NCI-H2107 treated with DMSO at 0.1 percent for 48 hours (cell line): ENCODE measurements around the gene HKDC1.
A peak's percentile ranks its signal among the peaks of the same experiment; 100 is the strongest.
"Not testable (repeated sequence)": the region's sequence is repeated elsewhere in the genome, so short reads cannot be mapped to it uniquely, and the experiment has no call there.

Source experiments
- DNase-seq: peaks from one replicate; lab custom pipeline; 2025; ENCODE audit not compliant: unreplicated experiment; lab: John Stamatoyannopoulos, UW

Gene HKDC1

DNA sequence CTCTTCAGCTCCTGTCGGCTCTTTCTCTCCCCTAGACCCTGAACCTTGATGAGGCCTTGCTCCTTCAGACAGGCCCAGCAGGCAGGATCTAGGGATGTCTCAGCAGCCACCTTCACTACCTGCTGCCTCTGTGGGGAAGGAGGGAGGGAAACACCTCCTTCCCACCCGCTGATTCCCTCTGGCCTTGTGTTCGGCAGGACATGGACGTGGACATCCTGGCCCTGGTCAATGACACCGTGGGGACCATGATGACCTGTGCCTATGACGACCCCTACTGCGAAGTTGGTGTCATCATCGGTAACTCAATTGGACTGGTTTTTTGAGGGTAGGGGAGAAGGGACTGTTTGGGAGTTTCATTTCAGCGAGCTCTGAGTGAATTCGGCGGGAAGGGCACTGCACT, 20.3 kb downstream of the HKDC1 start:
- no peak for DNase-seq

DNA sequence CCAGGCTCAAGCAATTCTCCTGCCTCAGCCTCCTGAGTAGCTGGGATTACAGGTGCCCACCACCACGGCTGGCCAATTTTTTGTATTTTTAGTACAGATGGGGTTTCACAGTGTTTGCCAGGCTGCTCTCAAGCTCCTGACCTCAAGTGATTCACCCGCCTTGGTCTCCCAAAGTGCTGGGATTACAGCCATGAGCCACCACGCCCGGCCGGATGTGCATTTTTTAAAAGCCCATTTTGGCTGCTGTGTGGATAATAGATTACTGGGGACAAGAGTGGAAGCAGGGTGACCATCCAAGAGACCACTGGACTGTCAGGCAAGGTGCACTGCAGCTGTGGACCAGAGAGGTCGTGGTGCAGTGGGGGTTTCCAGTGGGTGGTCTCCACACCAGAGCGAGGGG, 21.4 kb downstream of the HKDC1 start:
- no peak for DNase-seq

DNA sequence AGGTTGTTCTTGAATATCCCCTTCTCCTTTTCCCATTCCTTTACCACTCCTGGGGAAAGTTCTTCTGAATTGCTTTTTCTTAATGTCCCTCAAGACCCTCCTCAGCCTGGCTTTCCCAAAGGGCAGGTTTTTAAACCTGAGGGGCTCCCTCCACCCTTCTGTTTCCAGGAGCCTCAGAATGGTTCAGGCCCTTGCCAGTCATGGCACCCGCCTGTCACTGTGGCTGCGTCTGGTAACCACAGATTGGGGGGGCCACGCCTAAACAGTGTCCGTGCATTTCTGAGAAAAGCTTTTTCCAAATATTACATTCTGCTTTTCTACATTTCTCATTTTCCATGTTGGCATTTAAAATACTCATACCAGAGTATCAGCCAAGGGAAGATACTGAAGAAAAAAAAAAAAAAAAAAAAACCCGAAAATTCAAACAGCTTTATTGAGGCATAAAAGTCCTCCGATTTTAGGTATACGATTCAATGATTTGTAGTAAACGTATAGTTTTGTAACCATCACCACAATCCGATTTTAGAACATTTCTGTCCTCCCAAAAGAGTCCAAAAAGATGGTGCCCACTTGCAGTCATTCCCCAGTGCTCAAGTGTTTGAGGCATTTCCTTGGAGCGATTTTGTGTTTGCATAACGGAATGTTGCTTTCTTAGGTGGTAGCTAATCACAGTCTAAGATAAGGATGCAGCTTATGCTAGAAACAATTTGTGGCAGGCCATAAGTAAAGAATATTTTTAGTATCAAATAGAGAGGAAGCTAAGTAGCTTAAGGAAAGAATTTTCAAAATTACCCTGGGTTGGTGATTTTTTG, 22.1 kb downstream of the HKDC1 start:
- DNase-seq = no peak

DNA sequence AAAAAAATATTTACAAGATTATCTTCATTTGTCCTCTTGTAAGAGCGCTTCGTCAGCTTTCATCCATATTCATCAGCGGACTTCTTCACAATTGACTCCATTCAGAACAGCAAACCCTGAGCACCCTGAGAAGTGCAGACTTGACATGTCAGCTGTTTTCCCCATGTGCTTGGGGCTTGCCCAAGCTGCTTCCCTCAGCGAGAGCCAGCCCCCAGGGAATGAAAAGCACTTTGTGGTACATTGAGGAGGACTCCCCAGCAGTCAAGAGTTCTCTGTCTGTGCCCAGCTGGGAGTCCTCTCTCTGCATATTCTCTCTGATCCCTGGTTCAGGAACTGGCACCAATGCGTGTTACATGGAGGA, 22.7 kb downstream of the HKDC1 start:
- DNase-seq = peak; percentile 73

- no peak for DNase-seq
These were observed 23.7 kb downstream of the HKDC1 start for GRCh38 chr10:69243817-69244216.

DNA sequence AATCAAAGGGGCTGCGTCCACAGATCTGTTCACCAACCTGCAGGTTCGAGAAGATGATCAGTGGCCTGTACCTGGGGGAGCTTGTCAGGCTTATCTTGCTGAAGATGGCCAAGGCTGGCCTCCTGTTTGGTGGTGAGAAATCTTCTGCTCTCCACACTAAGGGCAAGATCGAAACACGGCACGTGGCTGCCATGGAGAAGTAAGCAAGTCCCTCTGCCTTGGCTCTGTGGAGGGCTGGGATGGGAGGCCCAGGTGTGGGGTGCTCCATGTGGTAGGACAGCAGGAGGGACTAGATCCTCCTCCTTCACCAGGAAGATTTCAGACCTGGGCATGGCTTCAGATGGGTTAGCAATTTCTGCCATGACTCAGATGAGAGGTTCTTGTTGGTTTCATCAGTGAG, 25.9 kb downstream of the HKDC1 start:
- DNase-seq = no peak

GRCh38 chr10:69246581-69247312, 26.6 kb downstream of the HKDC1 start:
- DNase-seq = no peak

DNA sequence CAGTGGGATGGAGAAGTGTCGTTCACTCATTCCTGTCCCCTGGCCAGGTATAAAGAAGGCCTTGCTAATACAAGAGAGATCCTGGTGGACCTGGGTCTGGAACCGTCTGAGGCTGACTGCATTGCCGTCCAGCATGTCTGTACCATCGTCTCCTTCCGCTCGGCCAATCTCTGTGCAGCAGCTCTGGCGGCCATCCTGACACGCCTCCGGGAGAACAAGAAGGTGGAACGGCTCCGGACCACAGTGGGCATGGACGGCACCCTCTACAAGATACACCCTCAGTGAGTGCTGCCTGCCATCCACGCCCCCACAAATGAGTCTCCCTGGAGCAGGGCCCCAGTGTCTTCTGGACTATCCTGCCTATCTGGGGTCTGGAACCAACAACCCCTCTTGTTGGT, 27.2 kb downstream of the HKDC1 start:
- DNase-seq = no peak

- DNase-seq = no peak
These were observed 28.1 kb downstream of the HKDC1 start for GRCh38 chr10:69248117-69248730.

- no peak for DNase-seq
These were observed 29.9 kb downstream of the HKDC1 start for GRCh38 chr10:69250041-69250440.

DNA sequence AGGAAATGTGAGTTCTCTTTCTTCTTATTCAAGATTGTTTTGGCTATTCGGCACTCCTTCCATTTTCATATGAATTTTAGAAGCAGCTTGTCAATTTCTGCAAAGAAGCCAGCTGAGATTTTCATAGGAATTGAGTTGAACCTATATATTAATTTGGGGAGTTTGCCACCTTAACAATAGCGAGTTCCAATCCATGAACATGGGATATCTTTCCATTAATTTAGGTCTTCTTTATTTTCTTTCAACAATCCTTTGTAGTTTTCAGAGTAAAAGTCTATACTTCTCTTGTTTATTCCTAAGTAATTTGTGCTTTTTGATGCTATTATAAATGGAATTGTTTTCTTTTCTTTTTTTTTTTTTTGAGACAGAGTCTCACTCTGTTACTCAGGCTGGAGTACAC, 31.3 kb downstream of the HKDC1 start:
- DNase-seq = not testable (repeated sequence)

DNA sequence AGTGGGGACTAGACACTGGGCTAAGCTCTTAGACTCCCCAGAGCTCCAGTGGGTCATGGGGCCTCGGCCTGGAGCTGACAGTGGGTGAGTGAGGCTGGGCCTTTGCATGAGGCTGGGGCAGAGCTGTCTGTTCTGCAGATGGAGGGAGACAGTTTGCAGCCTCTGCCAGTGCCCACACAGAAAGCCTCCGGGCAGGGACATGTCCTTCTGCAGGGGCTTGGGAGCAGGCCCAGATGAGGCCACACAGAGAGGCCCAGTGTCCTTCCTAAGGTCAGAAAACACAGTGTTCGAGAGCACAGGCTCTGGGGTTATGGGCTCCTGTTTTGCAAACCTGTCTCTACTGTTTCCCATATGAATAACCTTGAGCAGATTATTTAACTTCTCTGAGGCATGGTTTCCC, 33.0 kb downstream of the HKDC1 start:
- no peak for DNase-seq

DNA sequence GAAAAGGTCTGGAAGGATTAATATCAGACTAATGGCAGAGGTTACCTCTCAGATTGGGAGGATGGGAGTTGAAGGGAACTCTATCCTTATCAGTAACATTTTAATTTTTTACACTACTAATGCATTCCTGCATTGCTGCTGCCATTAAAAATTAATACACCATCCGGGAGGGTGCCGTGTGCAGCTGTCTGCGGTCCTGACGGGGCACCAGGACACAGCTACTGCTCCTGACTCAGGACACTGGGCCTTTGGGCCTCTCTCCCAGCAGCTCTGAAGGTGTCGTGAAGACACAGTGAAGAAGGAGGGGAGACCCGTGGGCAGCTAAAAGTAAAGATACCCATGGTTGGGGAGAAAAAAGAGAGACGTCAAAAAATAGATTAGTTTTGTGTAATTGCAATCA, 34.7 kb downstream of the HKDC1 start:
- DNase-seq = no peak

GRCh38 chr10:69259547-69260243, 39.6 kb downstream of the HKDC1 start:
- no peak for DNase-seq

DNA sequence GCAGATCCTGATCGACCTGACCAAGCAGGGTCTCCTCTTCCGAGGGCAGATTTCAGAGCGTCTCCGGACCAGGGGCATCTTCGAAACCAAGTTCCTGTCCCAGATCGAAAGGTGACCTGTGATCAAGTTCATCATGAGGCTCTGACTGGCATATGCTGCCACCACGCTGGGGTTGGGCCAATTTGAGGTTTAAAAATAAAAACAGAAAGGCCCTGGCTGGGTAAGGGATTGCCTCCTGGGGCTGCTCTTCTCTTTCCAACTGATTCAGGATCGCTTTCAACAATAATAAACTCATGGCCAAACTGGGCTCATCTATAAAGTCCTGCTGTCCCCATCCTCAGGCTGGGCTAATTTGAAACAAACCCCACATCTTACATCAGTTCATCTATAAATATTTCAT, 41.1 kb downstream of the HKDC1 start:
- DNase-seq = no peak

GRCh38 chr10:69262292-69262751, 42.2 kb downstream of the HKDC1 start:
- DNase-seq = no peak

DNA sequence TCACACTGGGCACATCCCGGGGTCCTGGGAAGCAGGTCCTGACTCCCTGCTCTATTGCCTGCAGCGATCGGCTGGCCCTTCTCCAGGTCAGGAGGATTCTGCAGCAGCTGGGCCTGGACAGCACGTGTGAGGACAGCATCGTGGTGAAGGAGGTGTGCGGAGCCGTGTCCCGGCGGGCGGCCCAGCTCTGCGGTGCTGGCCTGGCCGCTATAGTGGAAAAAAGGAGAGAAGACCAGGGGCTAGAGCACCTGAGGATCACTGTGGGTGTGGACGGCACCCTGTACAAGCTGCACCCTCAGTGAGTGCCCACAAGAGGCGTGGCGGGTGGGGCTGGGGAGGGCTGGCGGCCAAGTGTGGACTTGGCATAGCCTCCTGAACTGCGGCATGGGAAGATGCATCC, 45.4 kb downstream of the HKDC1 start:
- DNase-seq = no peak

DNA sequence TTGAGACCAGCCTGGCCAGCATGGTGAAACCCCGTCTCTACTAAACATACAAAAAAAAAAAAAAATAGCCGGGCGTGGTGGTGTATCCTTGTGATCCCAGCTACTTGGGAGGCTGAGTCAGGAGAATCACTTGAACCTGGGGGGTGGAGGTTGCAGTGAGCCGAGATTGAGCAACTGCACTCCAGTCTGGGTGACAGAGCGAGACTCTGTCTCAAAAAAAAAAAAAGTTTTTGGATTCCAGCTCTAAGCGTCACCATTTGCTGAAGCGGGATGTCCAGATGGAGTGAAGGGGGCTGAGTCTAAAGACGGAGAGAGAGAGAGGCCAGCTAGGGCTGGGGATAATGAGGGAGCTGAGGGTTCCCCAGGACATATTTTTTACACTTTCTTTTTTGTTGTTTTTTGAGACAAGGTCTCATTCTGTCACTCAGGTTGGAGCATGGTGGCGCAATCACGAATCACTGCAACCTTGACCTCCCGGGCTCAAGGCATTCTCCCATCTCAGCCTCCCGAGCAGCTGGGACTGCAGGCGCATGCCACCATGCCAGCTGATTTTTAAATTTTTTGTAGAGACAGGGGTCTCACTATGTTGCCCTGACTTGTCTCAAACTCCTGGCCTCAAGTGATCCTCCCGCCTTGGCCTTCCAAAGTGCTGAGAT, 48.8 kb downstream of the HKDC1 start:
- DNase-seq = no peak

- no peak for DNase-seq
These were observed 49.6 kb downstream of the HKDC1 start for GRCh38 chr10:69269761-69270160.

DNA sequence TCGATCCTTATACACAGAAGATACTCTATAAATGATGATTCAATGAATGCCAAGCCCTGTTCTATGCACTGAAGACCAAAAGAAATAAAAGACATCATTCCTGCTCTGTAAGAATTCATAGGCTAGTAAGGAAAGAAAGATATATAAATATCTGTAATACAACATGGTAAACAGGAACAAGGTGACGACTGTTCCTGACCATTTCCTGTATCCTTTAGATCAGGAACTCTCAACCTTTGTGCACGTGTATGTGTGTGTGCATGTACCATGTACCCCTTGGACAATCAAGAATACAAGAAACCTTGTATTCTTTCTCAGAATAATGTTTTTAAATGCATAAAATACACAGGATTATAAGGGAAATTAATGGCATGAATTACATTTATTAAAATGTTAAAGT, 50.9 kb downstream of the HKDC1 start:
- no peak for DNase-seq

DNA sequence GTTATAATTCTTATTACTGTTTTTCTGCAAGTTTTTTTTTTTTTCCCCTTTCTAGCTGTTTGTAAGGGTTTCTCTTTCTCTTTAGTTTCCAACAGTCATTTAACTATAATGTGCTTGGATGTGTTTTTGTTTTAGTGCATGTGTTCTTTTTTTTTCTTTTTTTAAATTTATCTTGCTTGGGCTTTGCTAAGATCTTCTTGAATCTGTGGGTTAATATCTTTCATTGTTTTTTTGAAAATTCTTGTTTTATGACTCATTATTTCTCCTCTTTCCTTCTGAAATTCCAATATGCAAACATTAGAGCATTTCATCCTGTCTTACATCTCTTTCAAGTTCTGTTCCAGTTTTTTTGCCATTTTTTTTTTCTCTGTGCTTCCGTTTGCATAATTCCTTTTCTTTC, 52.5 kb downstream of the HKDC1 start:
- no peak for DNase-seq
